ENCODE results near the gene SLC38A1.

SLC38A1 gene

GRCh38 chr12:46246021-46246700 lies 22.7 kb downstream of the SLC38A1 start:
- no peak overlapping the region for H3K4me3 ChIP-seq (ENCODE audit: control insufficient read depth, low read depth, low read length)
- no peak for DNase-seq (ENCODE audit: low read depth)
- TF ChIP-seq CTCF (IDR thresholded peaks at IDR 0.05; ENCODE audit: control insufficient read depth, insufficient read depth, low read depth, low read length, missing control alignments): no peak

- H3K4me3 ChIP-seq (ENCODE audit: control insufficient read depth, low read depth, low read length): no peak overlapping the region
- TF ChIP-seq CTCF (IDR thresholded peaks at IDR 0.05; ENCODE audit: control insufficient read depth, insufficient read depth, low read depth, low read length, missing control alignments): no peak
- DNase-seq (ENCODE audit: low read depth): no peak
Measured at GRCh38 chr12:46244997-46245396, 23.8 kb downstream of the SLC38A1 start.

DNA sequence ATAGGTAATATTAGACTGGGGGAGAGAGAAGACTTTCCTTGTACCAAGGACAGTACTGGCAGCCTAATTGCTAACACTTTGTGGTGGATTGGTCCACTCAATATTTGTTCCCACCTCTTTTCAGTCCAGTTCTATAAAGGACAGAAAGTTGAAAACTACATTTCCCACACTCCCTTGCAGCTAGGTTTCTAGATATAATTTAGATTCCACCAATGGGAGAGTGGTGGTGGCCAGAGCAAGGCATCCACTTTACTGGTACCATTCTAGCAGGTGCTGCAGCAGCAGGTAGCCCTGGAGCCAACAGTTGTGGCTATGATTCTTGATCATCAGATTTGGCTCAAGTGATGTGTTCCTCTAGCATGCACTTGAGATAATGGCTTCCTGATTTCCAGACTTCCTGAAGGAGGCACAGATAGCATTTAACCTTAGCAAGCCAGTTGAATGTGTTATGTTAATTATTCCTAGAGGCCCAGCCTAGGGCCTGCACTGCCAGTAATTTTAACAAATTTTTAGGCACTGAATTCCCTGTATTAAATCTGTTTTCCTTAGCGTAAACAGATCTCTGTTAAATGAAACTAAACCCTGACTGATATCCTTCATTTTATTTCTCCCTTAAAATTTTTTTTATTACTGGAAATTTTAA lies 24.4 kb downstream of the SLC38A1 start:
- DNase-seq (ENCODE audit: low read depth): no peak
- H3K4me3 ChIP-seq (ENCODE audit: control insufficient read depth, low read depth, low read length): no peak overlapping the region

DNA sequence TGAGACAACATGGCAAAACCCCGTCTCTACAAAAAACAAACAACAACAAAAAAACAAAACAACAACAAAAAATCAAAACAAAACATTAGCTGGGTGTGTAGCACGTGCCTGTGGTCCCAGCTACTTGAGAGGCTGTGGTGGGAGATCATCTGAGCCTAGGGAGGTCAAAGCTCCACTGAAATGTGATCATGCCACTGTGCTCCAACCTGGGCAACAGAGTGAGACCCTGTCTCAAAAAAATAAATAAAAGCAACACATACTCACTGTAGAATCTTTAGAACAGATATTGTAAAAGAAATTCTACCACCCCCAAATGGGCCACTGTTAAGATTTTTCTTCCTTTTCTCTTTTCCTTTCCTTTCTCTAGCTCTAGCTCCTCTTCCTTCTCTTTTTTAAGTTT lies 26.3 kb downstream of the SLC38A1 start:
- TF ChIP-seq CTCF (IDR thresholded peaks at IDR 0.05; ENCODE audit: control insufficient read depth, insufficient read depth, low read depth, low read length, missing control alignments): no peak
- H3K4me3 ChIP-seq (ENCODE audit: control insufficient read depth, low read depth, low read length): no peak overlapping the region
- no peak for DNase-seq (ENCODE audit: low read depth)

More for the DNA sequence above, 24.4 kb downstream of the SLC38A1 start:
- no peak for TF ChIP-seq CTCF (IDR thresholded peaks at IDR 0.05; ENCODE audit: control insufficient read depth, insufficient read depth, low read depth, low read length, missing control alignments)

DNA sequence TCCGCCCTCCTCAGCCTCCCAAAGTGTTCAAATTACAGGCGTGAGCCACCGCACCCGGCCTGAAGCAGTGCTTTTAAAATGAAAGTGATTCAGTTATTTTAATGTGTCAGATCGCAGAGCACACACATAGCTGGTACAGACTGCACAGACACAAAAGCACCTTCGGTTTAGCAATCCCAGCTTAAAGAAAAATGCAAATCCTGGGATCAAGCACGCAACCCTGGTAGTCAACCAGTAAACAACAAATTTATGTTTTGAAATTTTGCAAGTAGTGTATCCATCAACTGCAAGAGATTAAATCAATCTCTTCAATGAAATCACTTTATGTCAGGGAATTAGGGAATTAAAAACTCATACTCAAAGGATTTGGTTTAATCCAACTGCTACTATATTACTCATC lies 28.4 kb downstream of the SLC38A1 start:
- TF ChIP-seq CTCF (IDR thresholded peaks at IDR 0.05; ENCODE audit: control insufficient read depth, insufficient read depth, low read depth, low read length, missing control alignments): no peak
- no peak overlapping the region for H3K4me3 ChIP-seq (ENCODE audit: control insufficient read depth, low read depth, low read length)
- DNase-seq (ENCODE audit: low read depth): no peak

DNA sequence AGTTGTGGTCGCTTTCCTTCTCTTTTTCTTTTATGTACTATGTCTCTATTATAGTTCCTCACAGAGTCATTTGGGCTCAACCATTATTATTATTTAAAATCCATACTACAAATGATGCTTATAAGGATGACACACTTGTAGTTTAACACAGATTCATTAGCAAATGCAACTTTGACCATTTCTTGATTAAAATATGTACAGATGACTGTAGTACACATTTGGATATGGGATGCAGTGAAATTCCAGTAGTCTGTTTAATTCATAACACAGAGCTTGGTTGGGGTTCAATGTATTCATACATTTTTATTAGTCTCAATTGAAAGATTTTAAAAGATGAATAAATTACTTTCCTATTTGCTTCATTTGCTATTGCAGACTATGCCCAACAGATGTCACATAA lies 30.0 kb downstream of the SLC38A1 start:
- no peak overlapping the region for H3K4me3 ChIP-seq (ENCODE audit: control insufficient read depth, low read depth, low read length)
- no peak for TF ChIP-seq CTCF (IDR thresholded peaks at IDR 0.05; ENCODE audit: control insufficient read depth, insufficient read depth, low read depth, low read length, missing control alignments)
- no peak for DNase-seq (ENCODE audit: low read depth)
